WTC11 (cell line): ENCODE measurements around the gene COPE. TPM values are rescaled to one million over a fixed set of nuclear protein-coding genes. Genes with fewer than 3 reads are reported as not detected.
"Not testable (repeated sequence)": the region's sequence is repeated elsewhere in the genome, so short reads cannot be mapped to it uniquely, and the experiment has no call there.

Experiments
- ATAC-seq: fragments of 200-7000 bp; cut with Tn5 transposase; 2 replicates; pipeline ENCODE4 v1.10.0; 2021; ENCODE audit warnings: mild to moderate bottlenecking, moderate library complexity
- CTCF ChIA-PET: fragments of 300-600 bp; sonication (Branson Sonifier 250); formaldehyde crosslinking; loops from one replicate; lab custom pipeline; 2021; ENCODE audit warnings: antibody characterized with exemption; lab: Charles Lee
- POLR2A ChIA-PET: fragments of 350-600 bp; sonication (Branson Sonifier 250); formaldehyde crosslinking; loops from one replicate; lab custom pipeline; 2021; ENCODE audit warnings: antibody characterized with exemption; lab: Charles Lee
- DNase-seq: peaks from one replicate; pipeline ENCODE4 v3.0.0; 2021; ENCODE audit warnings: low spot score
- H3K27ac Mint-ChIP-seq: 2 replicates; pipeline ENCODE4 v1.8.0; 2021; ENCODE audit warnings: mixed read lengths
- H3K27me3 Mint-ChIP-seq: 2 replicates; pipeline ENCODE4 v1.8.0; 2021; ENCODE audit warnings: low read depth, mild to moderate bottlenecking, moderate library complexity, mixed read lengths
- H3K36me3 Mint-ChIP-seq: 2 replicates; pipeline ENCODE4 v1.8.0; 2021; ENCODE audit warnings: mixed read lengths
- H3K4me1 Mint-ChIP-seq: 2 replicates; pipeline ENCODE4 v1.8.0; 2022; ENCODE audit warnings: mixed read lengths
- H3K4me3 Mint-ChIP-seq: 2 replicates; pipeline ENCODE4 v1.8.0; 2021; ENCODE audit warnings: mild to moderate bottlenecking, moderate library complexity, mixed read lengths
- H3K9me3 Mint-ChIP-seq: 2 replicates; pipeline ENCODE4 v1.8.0; 2021; ENCODE audit warnings: mixed read lengths
- AFF4 ChIP-seq: sonication (generic); formaldehyde crosslinking; IDR thresholded peaks from 2 replicates; pipeline ENCODE4 v1.8.1; 2023; ENCODE audit warnings: mild to moderate bottlenecking, missing genetic modification reagents, borderline replicate concordance
- CREM ChIP-seq: sonication (generic); formaldehyde crosslinking; IDR thresholded peaks from 2 replicates; pipeline ENCODE4 v1.8.1; 2022; ENCODE audit warnings: mild to moderate bottlenecking, missing genetic modification reagents, moderate library complexity
- ETV6 ChIP-seq: sonication (generic); formaldehyde crosslinking; IDR thresholded peaks from 2 replicates; pipeline ENCODE4 v1.8.1; 2022; ENCODE audit warnings: mild to moderate bottlenecking, missing genetic modification reagents
- GRHL2 ChIP-seq: fragments of 250-450 bp; sonication (Bioruptor Pico); IDR thresholded peaks from 2 replicates; pipeline ENCODE4 v1.8.0; 2022; ENCODE audit warnings: mild to moderate bottlenecking, moderate library complexity; ENCODE audit not compliant: insufficient replicate concordance, severe bottlenecking
- JAZF1 ChIP-seq: fragments of 250-450 bp; sonication (Bioruptor Pico); IDR thresholded peaks from 2 replicates; pipeline ENCODE4 v1.9.0; 2021; ENCODE audit warnings: moderate library complexity, mild to moderate bottlenecking, inconsistent platforms
- KAT7 ChIP-seq: sonication (generic); formaldehyde crosslinking; IDR thresholded peaks from 2 replicates; pipeline ENCODE4 v1.8.1; 2023; ENCODE audit warnings: missing genetic modification reagents, mild to moderate bottlenecking, borderline replicate concordance
- OVOL2 ChIP-seq: fragments of 250-450 bp; sonication (Bioruptor Pico); IDR thresholded peaks from 2 replicates; pipeline ENCODE4 v1.9.0; 2021; ENCODE audit warnings: mild to moderate bottlenecking, borderline replicate concordance
- TP53 ChIP-seq: sonication (generic); formaldehyde crosslinking; IDR thresholded peaks from 2 replicates; pipeline ENCODE4 v1.8.1; 2023; ENCODE audit warnings: mild to moderate bottlenecking, missing genetic modification reagents
- ZNF138 ChIP-seq: sonication (generic); formaldehyde crosslinking; conservative IDR thresholded peaks from 2 replicates; pipeline ENCODE4 v1.8.1; 2022; ENCODE audit warnings: mild to moderate bottlenecking, moderate library complexity, missing genetic modification reagents
- total RNA-seq: library from RNA; stranded (reverse); gene quantifications from 3 replicates; pipeline ENCODE4 v1.2.3, GENCODE V29; 2021
- TF ChIP-seq, protein P1 (sequence below): fragments of 250-450 bp; sonication (Bioruptor Pico); IDR thresholded peaks from 2 replicates; pipeline ENCODE4 v1.9.0; 2021; ENCODE audit warnings: mild to moderate bottlenecking, borderline replicate concordance

Gene COPE
- total RNA-seq, 1 experiment from 2014 or later: 228 TPM

DNA sequence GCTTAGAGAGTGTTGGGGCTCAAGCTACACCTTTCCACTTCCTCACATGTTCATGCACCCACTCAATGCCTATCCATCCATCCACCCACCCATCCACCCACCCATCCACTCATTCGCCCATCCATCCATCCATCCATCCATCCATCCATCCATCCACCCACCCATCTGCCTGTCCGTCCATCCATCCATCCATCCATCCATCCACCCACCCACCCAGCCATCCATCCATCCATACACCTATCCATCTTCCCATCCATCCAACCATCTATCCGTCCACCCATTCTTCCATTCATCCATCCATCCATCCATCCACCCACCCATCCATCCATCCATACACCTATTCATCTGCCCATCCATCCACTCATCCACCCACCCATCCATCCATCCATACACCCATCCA, 34.9 kb upstream of the COPE start:
- DNase-seq (no peak), ATAC-seq (no peak)
- H3K27me3 Mint-ChIP-seq: peaks cover 10% of the 10 kb centered on the region
- no peak overlapping the region for H3K27ac Mint-ChIP-seq
- CTCF ChIA-PET: interaction anchor here (1.4 kb wide), 1 partner anchor 33 kb away, joined by 5 read pairs; no protein-coding TSS in a partner anchor
- no peak overlapping the region for H3K4me3 Mint-ChIP-seq
- peaks cover 6% of the 10 kb centered on the region; the same call in 1 of the 2 replicates for H3K9me3 Mint-ChIP-seq
- no peaks in the 10 kb centered on the region for H3K36me3 Mint-ChIP-seq
- no peaks in the 10 kb centered on the region for H3K4me1 Mint-ChIP-seq
- TF ChIP-seq JAZF1 (CRISPR knock-in tag): no peak
- POLR2A ChIA-PET: no interaction called here

DNA sequence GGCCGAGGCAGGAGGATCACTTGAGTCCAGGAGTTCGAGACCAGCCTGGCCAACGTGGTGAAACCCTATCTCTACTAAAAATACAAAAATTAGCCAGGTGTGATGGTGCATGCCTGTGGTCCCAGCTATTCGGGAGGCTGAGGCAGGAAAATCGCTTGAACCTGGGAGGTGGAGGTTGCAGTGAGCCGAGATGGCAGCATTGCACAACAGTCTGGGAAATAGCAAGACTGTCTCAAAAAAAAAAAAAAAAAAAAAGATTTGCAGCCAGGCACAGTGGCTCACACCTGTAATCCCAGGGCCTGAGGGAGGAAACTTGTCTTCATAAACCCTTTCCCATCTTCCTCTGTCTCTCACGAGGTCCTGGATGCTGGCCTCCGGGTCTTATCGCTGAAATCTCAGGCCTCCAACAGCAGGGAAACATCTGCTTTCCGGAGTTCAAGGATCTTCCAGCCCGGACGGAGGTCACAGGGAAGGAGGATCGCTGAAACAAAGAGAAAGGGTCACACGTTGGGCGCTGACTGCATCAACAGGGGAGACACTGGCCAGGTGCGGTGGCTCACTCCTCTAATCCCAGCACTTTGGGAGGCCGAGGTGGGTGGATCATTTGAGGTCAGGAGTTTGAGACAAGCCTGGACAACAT, 33.3 kb upstream of the COPE start:
- POLR2A ChIA-PET, H3K27me3 Mint-ChIP-seq, DNase-seq, H3K27ac Mint-ChIP-seq, CTCF ChIA-PET, H3K4me3 Mint-ChIP-seq, H3K9me3 Mint-ChIP-seq, H3K4me1 Mint-ChIP-seq, ATAC-seq, H3K36me3 Mint-ChIP-seq: not testable (repeated sequence)

DNA sequence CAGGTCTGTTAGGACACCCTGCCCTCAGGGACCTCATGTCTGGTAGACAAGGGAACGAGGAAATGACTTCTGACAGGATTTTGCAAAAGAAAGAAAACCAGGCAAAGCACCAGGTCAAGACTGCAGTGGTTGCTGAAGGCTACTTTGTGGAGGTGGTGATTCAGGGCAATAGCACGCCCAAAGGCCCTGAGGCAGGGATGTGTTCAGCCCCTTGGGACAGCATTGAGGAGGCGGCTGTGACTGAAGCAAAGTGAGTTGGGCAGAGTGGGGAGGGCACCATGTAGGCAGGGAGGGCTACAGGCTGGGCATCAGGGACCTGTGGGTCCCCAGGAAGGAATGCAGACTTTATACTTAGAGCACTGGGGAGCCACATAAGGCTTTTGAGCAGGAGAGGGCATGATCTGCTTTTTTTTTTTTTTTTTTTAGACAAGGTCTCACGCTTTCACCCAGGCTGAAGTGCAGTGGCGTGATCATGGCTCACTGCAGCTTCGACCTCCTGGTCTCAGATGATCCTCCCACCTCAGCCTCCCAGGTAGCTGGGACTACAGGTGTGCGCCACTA, 32.6 kb upstream of the COPE start:
- Mint-ChIP-seq H3K4me1 (no peaks in the 10 kb centered on the region), H3K27me3 (peaks cover 4% of the 10 kb centered on the region)
- CTCF ChIA-PET: no interaction called here
- TF ChIP-seq CREM (CRISPR knock-in tag) (no peak), GRHL2 (CRISPR knock-in tag) (no peak), OVOL2 (CRISPR knock-in tag) (no peak), KAT7 (no peak), ETV6 (no peak), ZNF138 (CRISPR knock-in tag) (no peak), TP53 (CRISPR knock-in tag) (no peak), AFF4 (CRISPR knock-in tag) (no peak)
- TF ChIP-seq, protein P1, sequence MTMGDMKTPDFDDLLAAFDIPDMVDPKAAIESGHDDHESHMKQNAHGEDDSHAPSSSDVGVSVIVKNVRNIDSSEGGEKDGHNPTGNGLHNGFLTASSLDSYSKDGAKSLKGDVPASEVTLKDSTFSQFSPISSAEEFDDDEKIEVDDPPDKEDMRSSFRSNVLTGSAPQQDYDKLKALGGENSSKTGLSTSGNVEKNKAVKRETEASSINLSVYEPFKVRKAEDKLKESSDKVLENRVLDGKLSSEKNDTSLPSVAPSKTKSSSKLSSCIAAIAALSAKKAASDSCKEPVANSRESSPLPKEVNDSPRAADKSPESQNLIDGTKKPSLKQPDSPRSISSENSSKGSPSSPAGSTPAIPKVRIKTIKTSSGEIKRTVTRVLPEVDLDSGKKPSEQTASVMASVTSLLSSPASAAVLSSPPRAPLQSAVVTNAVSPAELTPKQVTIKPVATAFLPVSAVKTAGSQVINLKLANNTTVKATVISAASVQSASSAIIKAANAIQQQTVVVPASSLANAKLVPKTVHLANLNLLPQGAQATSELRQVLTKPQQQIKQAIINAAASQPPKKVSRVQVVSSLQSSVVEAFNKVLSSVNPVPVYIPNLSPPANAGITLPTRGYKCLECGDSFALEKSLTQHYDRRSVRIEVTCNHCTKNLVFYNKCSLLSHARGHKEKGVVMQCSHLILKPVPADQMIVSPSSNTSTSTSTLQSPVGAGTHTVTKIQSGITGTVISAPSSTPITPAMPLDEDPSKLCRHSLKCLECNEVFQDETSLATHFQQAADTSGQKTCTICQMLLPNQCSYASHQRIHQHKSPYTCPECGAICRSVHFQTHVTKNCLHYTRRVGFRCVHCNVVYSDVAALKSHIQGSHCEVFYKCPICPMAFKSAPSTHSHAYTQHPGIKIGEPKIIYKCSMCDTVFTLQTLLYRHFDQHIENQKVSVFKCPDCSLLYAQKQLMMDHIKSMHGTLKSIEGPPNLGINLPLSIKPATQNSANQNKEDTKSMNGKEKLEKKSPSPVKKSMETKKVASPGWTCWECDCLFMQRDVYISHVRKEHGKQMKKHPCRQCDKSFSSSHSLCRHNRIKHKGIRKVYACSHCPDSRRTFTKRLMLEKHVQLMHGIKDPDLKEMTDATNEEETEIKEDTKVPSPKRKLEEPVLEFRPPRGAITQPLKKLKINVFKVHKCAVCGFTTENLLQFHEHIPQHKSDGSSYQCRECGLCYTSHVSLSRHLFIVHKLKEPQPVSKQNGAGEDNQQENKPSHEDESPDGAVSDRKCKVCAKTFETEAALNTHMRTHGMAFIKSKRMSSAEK (CRISPR knock-in tag): no peak
- TF ChIP-seq, all 79 proteins: peak for 0
- Mint-ChIP-seq H3K4me3 (no peak overlapping the region), H3K27ac (no peak overlapping the region), H3K36me3 (no peaks in the 10 kb centered on the region), H3K9me3 (peaks cover 6% of the 10 kb centered on the region; the same call in 1 of the 2 replicates)
- no peak for DNase-seq
- POLR2A ChIA-PET: no interaction called here
- ATAC-seq: no peak
